ENCODE results near the gene TASP1. TPM values are rescaled to one million over a fixed set of nuclear protein-coding genes. Genes with fewer than 3 reads are reported as not detected.
A peak's percentile ranks its signal among the peaks of the same experiment; 100 is the strongest.
"Not testable (repeated sequence)": the region's sequence is repeated elsewhere in the genome, so short reads cannot be mapped to it uniquely, and the experiment has no call there.

Gene TASP1
- total RNA-seq, 1 donor from 2014 or later = 14.9 TPM

- no peaks in the 10 kb centered on the region for H3K27me3 Mint-ChIP-seq
- intact Hi-C loops (cut with micrococcal nuclease) = loop anchor here (2.0 kb wide), 1 partner anchor 35 kb away; no protein-coding TSS in a partner anchor
Observed at GRCh38 chr20:13396022-13396421, 242.7 kb downstream of the TASP1 start.

GRCh38 chr20:13395232-13395631 is 243.5 kb downstream of the TASP1 start:
- no peak for DNase-seq
- Mint-ChIP-seq H3K9me3 (no peaks in the 10 kb centered on the region), H3K4me1 (peaks cover 5% of the 10 kb centered on the region), H3K4me3 (no peak overlapping the region), H3K27me3 (no peaks in the 10 kb centered on the region), H3K36me3 (ENCODE audit: low read depth) (peaks cover 3% of the 10 kb centered on the region), H3K27ac (no peak overlapping the region)
- intact Hi-C loops (cut with micrococcal nuclease) = no loop called here

More at GRCh38 chr20:13396022-13396421, 242.7 kb downstream of the TASP1 start:
- Mint-ChIP-seq H3K4me3 (no peak overlapping the region), H3K9me3 (no peaks in the 10 kb centered on the region), H3K4me1 (peaks cover 5% of the 10 kb centered on the region), H3K36me3 (ENCODE audit: low read depth) (peaks cover 3% of the 10 kb centered on the region), H3K27ac (peak overlapping the region; percentile 47)
- DNase-seq = no peak

- Mint-ChIP-seq H3K4me1 (peaks cover 3% of the 10 kb centered on the region), H3K27me3 (no peaks in the 10 kb centered on the region), H3K9me3 (no peaks in the 10 kb centered on the region), H3K4me3 (no peak overlapping the region), H3K36me3 (ENCODE audit: low read depth) (peaks cover 11% of the 10 kb centered on the region), H3K27ac (no peak overlapping the region)
- intact Hi-C loops (cut with micrococcal nuclease) = no loop called here
- DNase-seq = no peak
Observed at GRCh38 chr20:13392391-13392790, 246.3 kb downstream of the TASP1 start.

- Mint-ChIP-seq H3K27me3 (no peaks in the 10 kb centered on the region), H3K9me3 (peaks cover 3% of the 10 kb centered on the region), H3K36me3 (ENCODE audit: low read depth) (peaks cover 20% of the 10 kb centered on the region), H3K27ac (no peak overlapping the region), H3K4me3 (no peak overlapping the region), H3K4me1 (no peaks in the 10 kb centered on the region)
- no peak for DNase-seq
- intact Hi-C loops (cut with micrococcal nuclease) = no loop called here
Observed at GRCh38 chr20:13389115-13389514, 249.6 kb downstream of the TASP1 start.

- intact Hi-C loops (cut with micrococcal nuclease) = loop anchor here (5.0 kb wide), 1 partner anchor 48 kb away; no protein-coding TSS in a partner anchor
- no peaks in the 10 kb centered on the region for H3K27me3 Mint-ChIP-seq
- no peak for DNase-seq
- H3K27ac Mint-ChIP-seq = no peak overlapping the region
- H3K4me3 Mint-ChIP-seq = no peak overlapping the region
- H3K36me3 Mint-ChIP-seq (ENCODE audit: low read depth) = peaks cover 17% of the 10 kb centered on the region
- H3K4me1 Mint-ChIP-seq = no peaks in the 10 kb centered on the region
- H3K9me3 Mint-ChIP-seq = peaks cover 10% of the 10 kb centered on the region
Observed at GRCh38 chr20:13384132-13384531, 254.6 kb downstream of the TASP1 start.

GRCh38 chr20:13382786-13383185 is 255.9 kb downstream of the TASP1 start:
- Mint-ChIP-seq H3K27ac (no peak overlapping the region), H3K4me3 (no peak overlapping the region), H3K36me3 (ENCODE audit: low read depth) (peaks cover 12% of the 10 kb centered on the region), H3K4me1 (no peaks in the 10 kb centered on the region), H3K27me3 (no peaks in the 10 kb centered on the region), H3K9me3 (peaks cover 21% of the 10 kb centered on the region)
- intact Hi-C loops (cut with micrococcal nuclease) = loop anchor here (5.0 kb wide), 1 partner anchor 50 kb away; no protein-coding TSS in a partner anchor
- no peak for DNase-seq

- intact Hi-C loops (cut with micrococcal nuclease) = loop anchor here (5.0 kb wide), 1 partner anchor 52 kb away; no protein-coding TSS in a partner anchor
- DNase-seq; H3K27ac Mint-ChIP-seq; H3K36me3 Mint-ChIP-seq (ENCODE audit: low read depth); H3K27me3 Mint-ChIP-seq; H3K4me1 Mint-ChIP-seq; H3K4me3 Mint-ChIP-seq: not testable (repeated sequence)
- H3K9me3 Mint-ChIP-seq = peaks cover 27% of the 10 kb centered on the region
Observed at GRCh38 chr20:13380497-13381229, 258.1 kb downstream of the TASP1 start.

- H3K4me3 Mint-ChIP-seq = no peak overlapping the region
- H3K36me3 Mint-ChIP-seq (ENCODE audit: low read depth) = no peaks in the 10 kb centered on the region
- intact Hi-C loops (cut with micrococcal nuclease) = no loop called here
- no peak for DNase-seq
- H3K27ac Mint-ChIP-seq = no peak overlapping the region
- H3K27me3 Mint-ChIP-seq = no peaks in the 10 kb centered on the region
- peaks cover 17% of the 10 kb centered on the region for H3K9me3 Mint-ChIP-seq
- H3K4me1 Mint-ChIP-seq = no peaks in the 10 kb centered on the region
Observed at GRCh38 chr20:13373400-13373799, 265.3 kb downstream of the TASP1 start.

GRCh38 chr20:13364278-13365170 is 274.2 kb downstream of the TASP1 start:
- H3K4me1 Mint-ChIP-seq = no peaks in the 10 kb centered on the region
- no peak overlapping the region for H3K4me3 Mint-ChIP-seq
- intact Hi-C loops (cut with micrococcal nuclease) = no loop called here
- no peaks in the 10 kb centered on the region for H3K27me3 Mint-ChIP-seq
- H3K36me3 Mint-ChIP-seq (ENCODE audit: low read depth) = no peaks in the 10 kb centered on the region
- no peaks in the 10 kb centered on the region for H3K9me3 Mint-ChIP-seq
- no peak for DNase-seq
- no peak overlapping the region for H3K27ac Mint-ChIP-seq

GRCh38 chr20:13363473-13363872 is 275.3 kb downstream of the TASP1 start:
- Mint-ChIP-seq H3K27ac (no peak overlapping the region), H3K9me3 (no peaks in the 10 kb centered on the region), H3K36me3 (ENCODE audit: low read depth) (no peaks in the 10 kb centered on the region), H3K4me1 (no peaks in the 10 kb centered on the region), H3K27me3 (no peaks in the 10 kb centered on the region), H3K4me3 (no peak overlapping the region)
- intact Hi-C loops (cut with micrococcal nuclease) = no loop called here
- no peak for DNase-seq

GRCh38 chr20:13362165-13362564 is 276.6 kb downstream of the TASP1 start:
- H3K4me1 Mint-ChIP-seq; intact Hi-C loops (cut with micrococcal nuclease); H3K4me3 Mint-ChIP-seq: not testable (repeated sequence)

GRCh38 chr20:13358936-13359335 is 279.8 kb downstream of the TASP1 start:
- H3K4me3 Mint-ChIP-seq; intact Hi-C loops (cut with micrococcal nuclease): not testable (repeated sequence)

More at GRCh38 chr20:13362165-13362564, 276.6 kb downstream of the TASP1 start:
- DNase-seq; H3K27me3 Mint-ChIP-seq; H3K36me3 Mint-ChIP-seq (ENCODE audit: low read depth); H3K9me3 Mint-ChIP-seq; H3K27ac Mint-ChIP-seq: not testable (repeated sequence)

GRCh38 chr20:13357782-13358181 is 280.9 kb downstream of the TASP1 start:
- H3K4me1 Mint-ChIP-seq; H3K9me3 Mint-ChIP-seq; DNase-seq; H3K27me3 Mint-ChIP-seq; H3K27ac Mint-ChIP-seq; intact Hi-C loops (cut with micrococcal nuclease); H3K4me3 Mint-ChIP-seq; H3K36me3 Mint-ChIP-seq (ENCODE audit: low read depth): not testable (repeated sequence)

More at GRCh38 chr20:13358936-13359335, 279.8 kb downstream of the TASP1 start:
- H3K27me3 Mint-ChIP-seq; H3K36me3 Mint-ChIP-seq (ENCODE audit: low read depth); H3K4me1 Mint-ChIP-seq; H3K27ac Mint-ChIP-seq; H3K9me3 Mint-ChIP-seq; DNase-seq: not testable (repeated sequence)

- Mint-ChIP-seq H3K36me3 (ENCODE audit: low read depth) (no peaks in the 10 kb centered on the region), H3K27ac (no peak overlapping the region), H3K9me3 (peaks cover 4% of the 10 kb centered on the region), H3K4me1 (no peaks in the 10 kb centered on the region), H3K27me3 (peaks cover 3% of the 10 kb centered on the region), H3K4me3 (no peak overlapping the region)
- no peak for DNase-seq
- intact Hi-C loops (cut with micrococcal nuclease) = no loop called here
Observed at GRCh38 chr20:13356591-13356990, 282.1 kb downstream of the TASP1 start.

Measured in activated CD4-positive, alpha-beta T cell treated with anti-CD3 and anti-CD28 coated beads, Interleukin-2, amount 10 ng/mL, durations not matched to agents 24 days and 14 days (primary cell).